OCI-LY7 (cell line): ENCODE data around the gene MRPS17. TPM values are rescaled to one million over a fixed set of nuclear protein-coding genes. Genes with fewer than 3 reads are reported as not detected.
A peak's percentile ranks its signal among the peaks of the same experiment; 100 is the strongest.

ENCODE experiments used
- BruUV-seq: library from RNA; stranded (reverse); fragments of 400-500 nt; replicated peaks from 2 replicates; lab custom pipeline; 2021; lab: Mats Ljungman, UMichigan
- CTCF ChIA-PET: fragments of 300-600 bp; sonication (Branson Sonifier 250); formaldehyde crosslinking; loops from one replicate; lab custom pipeline; 2022; ENCODE audit warnings: antibody characterized with exemption; ENCODE audit not compliant: unreplicated experiment; lab: Charles Lee
- POLR2A ChIA-PET: fragments of 300-600 bp; sonication (Branson Sonifier 250); formaldehyde crosslinking; loops from one replicate; lab custom pipeline; 2022; ENCODE audit warnings: antibody characterized with exemption; lab: Charles Lee
- DNase-seq: peaks from one replicate; pipeline ENCODE4 v3.0.0-alpha.2; 2015; ENCODE audit warnings: low spot score
- H2AFZ ChIP-seq: fragments of 200-600 bp; sonication (generic), shearing (Covaris generic); 2 replicates; pipeline ENCODE4 v1.6.1; 2014; ENCODE audit warnings: mild to moderate bottlenecking, antibody characterized with exemption, low read length, moderate library complexity
- H3K27ac ChIP-seq: fragments of 200-600 bp; sonication (generic); 2 replicates; pipeline ENCODE4 v1.5.1; 2014; ENCODE audit warnings: mixed run types, low read depth, mild to moderate bottlenecking, moderate library complexity, low read length, inconsistent platforms; ENCODE audit not compliant: poor library complexity, severe bottlenecking
- H3K36me3 ChIP-seq: fragments of 200-600 bp; sonication (generic); 2 replicates; pipeline ENCODE4 v1.6.1; 2014; ENCODE audit warnings: mild to moderate bottlenecking, antibody characterized with exemption, low read length, moderate library complexity, mixed read lengths; ENCODE audit not compliant: insufficient read depth
- H3K4me1 ChIP-seq: fragments of 200-600 bp; sonication (generic); 2 replicates; pipeline ENCODE4 v1.5.1; 2014; ENCODE audit warnings: mild to moderate bottlenecking, low read length; ENCODE audit not compliant: insufficient read depth, poor library complexity, severe bottlenecking
- H3K4me2 ChIP-seq: fragments of 200-600 bp; sonication (generic); 2 replicates; pipeline ENCODE4 v1.6.1; 2014; ENCODE audit warnings: mild to moderate bottlenecking, low read length
- H3K4me3 ChIP-seq: fragments of 200-600 bp; sonication (generic); 2 replicates; pipeline ENCODE4 v1.5.1; 2014; ENCODE audit warnings: mild to moderate bottlenecking, low read depth, low read length; ENCODE audit not compliant: poor library complexity, severe bottlenecking
- H3K79me2 ChIP-seq: fragments of 200-600 bp; sonication (generic); 2 replicates; pipeline ENCODE4 v1.6.1; 2016; ENCODE audit warnings: low read depth, mild to moderate bottlenecking, low read length, moderate library complexity, mixed read lengths; ENCODE audit not compliant: insufficient read depth
- H3K9me2 ChIP-seq: fragments of 200-600 bp; sonication (generic); 2 replicates; pipeline ENCODE4 v1.6.1; 2016; ENCODE audit warnings: mild to moderate bottlenecking, low read length, mixed read lengths; ENCODE audit not compliant: insufficient read depth
- H3K9me3 ChIP-seq: fragments of 200-600 bp; sonication (generic); 2 replicates; pipeline ENCODE4 v1.6.1; 2014; ENCODE audit warnings: mild to moderate bottlenecking, mixed run types, low read length, mixed read lengths
- H4K20me1 ChIP-seq: fragments of 200-600 bp; sonication (generic); 2 replicates; pipeline ENCODE4 v1.6.1; 2014; ENCODE audit warnings: mild to moderate bottlenecking, antibody characterized with exemption, low read length, moderate library complexity, mixed read lengths; ENCODE audit not compliant: insufficient read depth
- CTCF ChIP-seq: fragments of 200-600 bp; sonication (generic); conservative IDR thresholded peaks from 2 replicates; pipeline ENCODE4 v1.5.1; 2014; ENCODE audit warnings: mild to moderate bottlenecking, antibody characterized with exemption, low read length, moderate library complexity, mixed read lengths
- EZH2phosphoT487 ChIP-seq: fragments of 200-600 bp; sonication (generic); IDR thresholded peaks from 2 replicates; pipeline ENCODE4 v1.6.1; 2018; ENCODE audit warnings: low read depth, borderline replicate concordance, mild to moderate bottlenecking, mixed run types, antibody characterized with exemption, low read length, moderate library complexity, mixed read lengths
- intact Hi-C: fragments of 100-400 bp; cut with micrococcal nuclease; formaldehyde crosslinking; loops from one replicate; pipeline ENCODE4 v1.10.0; 2022; ENCODE audit not compliant: unreplicated experiment
- total RNA-seq, 2 experiments: library from RNA; depleted of rRNA in 1 of 2; stranded (reverse); fragments of >200 nt in 1 of 2; shearing (Covaris generic) in 1 of 2; gene quantifications; 2 replicates each; pipeline ENCODE4 v1.2.3, GENCODE V29; 2014 to 2022

Gene MRPS17
- total RNA-seq, 2 experiments from 2014 or later: 23.2 to 27.8 TPM

GRCh38 chr7:55963584-55964168 is 12.0 kb downstream of the MRPS17 start:
- Histone ChIP-seq H2AFZ (peak overlapping the region; percentile 57; the same call in 1 of the 2 replicates), H3K9me2 (no peaks in the 10 kb centered on the region), H3K4me3 (peak overlapping the region; percentile 58), H4K20me1 (no peaks in the 10 kb centered on the region), H3K79me2 (peaks cover 14% of the 10 kb centered on the region; the same call in 1 of the 2 replicates), H3K27ac (no peak overlapping the region), H3K9me3 (no peaks in the 10 kb centered on the region), H3K4me2 (peak overlapping the region; percentile 73), H3K4me1 (peaks cover 13% of the 10 kb centered on the region), H3K36me3 (no peaks in the 10 kb centered on the region)
- no TSS peak for BruUV-seq
- no peak for TF ChIP-seq CTCF
- TF ChIP-seq EZH2phosphoT487: no peak
- POLR2A ChIA-PET: interaction anchor here (0.6 to 1.5 kb wide), 3 partner anchors 15 to 503 kb away, joined by 3 to 4 read pairs (median 3); no protein-coding TSS in a partner anchor
- intact Hi-C loops: loop anchor here (1.0 to 10.0 kb wide), 4 partner anchors 61 to 322 kb away; partner anchors contain the start of genes CCT6A and PSPH
- no peak for DNase-seq
- CTCF ChIA-PET: no interaction called here

- Histone ChIP-seq H3K27ac (peak within 1 kb of the TSS; percentile 28), H3K4me2 (peak within 1 kb of the TSS; percentile 87), H3K9me2 (no peaks in the 10 kb centered on the region), H3K36me3 (peaks cover 5% of the 10 kb centered on the region; the same call in 1 of the 2 replicates), H2AFZ (peak within 1 kb of the TSS; percentile 57), H3K9me3 (no peaks in the 10 kb centered on the region), H3K79me2 (peaks cover 14% of the 10 kb centered on the region; the same call in 1 of the 2 replicates), H3K4me1 (peaks cover 13% of the 10 kb centered on the region), H4K20me1 (no peaks in the 10 kb centered on the region), H3K4me3 (peak within 1 kb of the TSS; percentile 90)
- TF ChIP-seq EZH2phosphoT487 (no peak), CTCF (peak; percentile 54)
- ChIA-PET POLR2A (interaction anchor here (0.7 to 1.5 kb wide), 4 partner anchors 15 to 502 kb away, joined by 3 to 4 read pairs (median 3); partner anchors contain the start of gene CHCHD2), CTCF (no interaction called here)
- DNase-seq: peak; percentile 78
- BruUV-seq: no TSS peak
- intact Hi-C loops: loop anchor here (1.0 to 10.0 kb wide), 4 partner anchors 62 to 323 kb away; partner anchors contain the start of genes CCT6A and PSPH
These were observed 12.8 kb downstream of the MRPS17 start, which contains the start of gene NIPSNAP2 for GRCh38 chr7:55964261-55965099. Gene NIPSNAP2 (plus strand): TSS chr7:55964585. CDS start chr7:55964610, 25 bp downstream.
